K562 (cell line): ENCODE results near the gene MATN4. TPM values are rescaled to one million over a fixed set of nuclear protein-coding genes. Genes with fewer than 3 reads are reported as not detected.

Experiments used
- CREB5 ChIP-seq: fragments of 250-450 bp; sonication (Bioruptor Pico); IDR thresholded peaks from 2 replicates; pipeline ENCODE4 v1.5.0; 2020; ENCODE audit warnings: mild to moderate bottlenecking
- CREM ChIP-seq: IDR thresholded peaks from 2 replicates; pipeline ENCODE4 v1.6.1; 2014; ENCODE audit warnings: antibody characterized with exemption, low read depth
- E2F5 ChIP-seq: sonication (generic); formaldehyde crosslinking; IDR thresholded peaks from 2 replicates; pipeline ENCODE4 v1.8.0; 2022; ENCODE audit warnings: mild to moderate bottlenecking, missing genetic modification reagents
- EGR1 ChIP-seq: fragments of 450-650 bp; conservative IDR thresholded peaks from 2 replicates; pipeline ENCODE4 v1.6.1; 2017; ENCODE audit warnings: mild to moderate bottlenecking
- HBP1 ChIP-seq: fragments of 450-650 bp; formaldehyde crosslinking; IDR thresholded peaks from 2 replicates; pipeline ENCODE4 v1.4.0; 2022; ENCODE audit warnings: missing genetic modification characterization
- LEF1 ChIP-seq: fragments of 450-650 bp; IDR thresholded peaks from 2 replicates; pipeline ENCODE4 v1.6.1; 2016; ENCODE audit warnings: mild to moderate bottlenecking
- TSHZ1 ChIP-seq: fragments of 250-450 bp; sonication (Bioruptor Pico); IDR thresholded peaks from 2 replicates; pipeline ENCODE4 v1.4.0; 2020; ENCODE audit warnings: mild to moderate bottlenecking, moderate library complexity
- ZFP30 ChIP-seq: fragments of 250-450 bp; sonication (Bioruptor Pico); IDR thresholded peaks from 2 replicates; pipeline ENCODE4 v1.8.0; 2022; ENCODE audit warnings: moderate library complexity, mild to moderate bottlenecking, inconsistent platforms, borderline replicate concordance
- ZNF76 ChIP-seq: fragments of 250-450 bp; sonication (Bioruptor Pico); IDR thresholded peaks from 2 replicates; pipeline ENCODE4 v1.4.0; 2020; ENCODE audit warnings: mild to moderate bottlenecking, moderate library complexity, borderline replicate concordance
- polyA plus RNA-seq, 8 experiments: library from polyadenylated mRNA; depleted of rRNA in 4 of 8; stranded (reverse) in 5 of 8; unstranded in 3 of 8; fragments of >200 nt; fragmentation: Nextera tagmentation in 2 of 8; fragmentation: Illumina TruSeq in 1 of 8; extraction: Ambion mirVana in 2 of 8; extraction: Trizol in 1 of 8; gene quantifications; 2 replicates each; pipeline versions ENCODE4 v1.2.1 to v1.2.3, GENCODE V29; 2011 to 2014; ENCODE audit warnings: inconsistent platforms in 1 of 8, missing spikeins in 1 of 8
- total RNA-seq, 7 experiments: library from RNA; depleted of rRNA in 6 of 7; stranded (reverse); fragments of >200 nt in 6 of 7; fragmentation: Illumina TruSeq in 2 of 7; extraction: Trizol in 2 of 7; gene quantifications; 2 replicates each; pipeline versions ENCODE4 v1.2.1 to v1.2.3, GENCODE V29; 2011 to 2021; ENCODE audit warnings: low replicate concordance in 1 of 7
- TF ChIP-seq, protein P1 (sequence below): fragments of 200-800 bp; sonication (Bioruptor generic); IDR thresholded peaks from 2 replicates; pipeline ENCODE4 v1.6.1; 2017; ENCODE audit warnings: missing genetic modification characterization, missing compliant biosample characterization
- TF ChIP-seq, protein P2 (sequence below): IDR thresholded peaks from 2 replicates; pipeline ENCODE4 v1.6.1; 2012; ENCODE audit warnings: low read depth, low read length, improper control_type of control experiment, borderline replicate concordance

Gene MATN4
- total and polyA plus RNA-seq, 9 of the 15 experiments (the other 6 are each of a cell fraction or from before 2014, with no cell fraction given), result 0.09 TPM; not detected in 8

GRCh38 chr20:45322952-45323383, 14.9 kb upstream of the MATN4 start (continued):
- TF ChIP-seq LEF1, result no peak
- no peak for TF ChIP-seq ZNF76
- TF ChIP-seq, protein P1, sequence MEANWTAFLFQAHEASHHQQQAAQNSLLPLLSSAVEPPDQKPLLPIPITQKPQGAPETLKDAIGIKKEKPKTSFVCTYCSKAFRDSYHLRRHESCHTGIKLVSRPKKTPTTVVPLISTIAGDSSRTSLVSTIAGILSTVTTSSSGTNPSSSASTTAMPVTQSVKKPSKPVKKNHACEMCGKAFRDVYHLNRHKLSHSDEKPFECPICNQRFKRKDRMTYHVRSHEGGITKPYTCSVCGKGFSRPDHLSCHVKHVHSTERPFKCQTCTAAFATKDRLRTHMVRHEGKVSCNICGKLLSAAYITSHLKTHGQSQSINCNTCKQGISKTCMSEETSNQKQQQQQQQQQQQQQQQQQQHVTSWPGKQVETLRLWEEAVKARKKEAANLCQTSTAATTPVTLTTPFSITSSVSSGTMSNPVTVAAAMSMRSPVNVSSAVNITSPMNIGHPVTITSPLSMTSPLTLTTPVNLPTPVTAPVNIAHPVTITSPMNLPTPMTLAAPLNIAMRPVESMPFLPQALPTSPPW (CRISPR knock-in tag), result 0 out of 2 replicates have a peak, but pooled peaks have one; percentile 12
- no peak for TF ChIP-seq E2F5 (CRISPR knock-in tag)
- no peak for TF ChIP-seq CREB5
- TF ChIP-seq TSHZ1 (CRISPR knock-in tag), result no peak
- TF ChIP-seq, protein P2, sequence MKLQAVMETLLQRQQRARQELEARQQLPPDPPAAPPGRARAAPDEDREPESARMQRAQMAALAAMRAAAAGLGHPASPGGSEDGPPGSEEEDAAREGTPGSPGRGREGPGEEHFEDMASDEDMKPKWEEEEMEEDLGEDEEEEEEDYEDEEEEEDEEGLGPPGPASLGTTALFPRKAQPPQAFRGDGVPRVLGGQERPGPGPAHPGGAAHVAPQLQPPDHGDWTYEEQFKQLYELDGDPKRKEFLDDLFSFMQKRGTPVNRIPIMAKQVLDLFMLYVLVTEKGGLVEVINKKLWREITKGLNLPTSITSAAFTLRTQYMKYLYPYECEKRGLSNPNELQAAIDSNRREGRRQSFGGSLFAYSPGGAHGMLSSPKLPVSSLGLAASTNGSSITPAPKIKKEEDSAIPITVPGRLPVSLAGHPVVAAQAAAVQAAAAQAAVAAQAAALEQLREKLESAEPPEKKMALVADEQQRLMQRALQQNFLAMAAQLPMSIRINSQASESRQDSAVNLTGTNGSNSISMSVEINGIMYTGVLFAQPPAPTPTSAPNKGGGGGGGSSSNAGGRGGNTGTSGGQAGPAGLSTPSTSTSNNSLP, result no peak
- TF ChIP-seq ZFP30 (CRISPR knock-in tag), result no peak
- no peak for TF ChIP-seq EGR1
- TF ChIP-seq HBP1, result no peak
- TF ChIP-seq CREM, result 0 out of 2 replicates have a peak, but pooled peaks have one; percentile 39
